Stimulated activated naive CD8-positive, alpha-beta T cell treated with anti-CD3 and anti-CD28 coated beads, Interleukin-15, Interleukin-2, amounts not matched to agents 100 ng/mL and 50 ng/mL, for 24 hours (primary cell): ENCODE data around the gene ROPN1L.
"Not testable (repeated sequence)": the region's sequence is repeated elsewhere in the genome, so short reads cannot be mapped to it uniquely, and the experiment has no call there.

ENCODE experiments used
- H3K27ac Mint-ChIP-seq: one replicate; pipeline ENCODE4 v1.8.0; 2021; ENCODE audit warnings: mild to moderate bottlenecking, mixed read lengths
- H3K27me3 Mint-ChIP-seq: one replicate; pipeline ENCODE4 v1.8.0; 2021; ENCODE audit warnings: mixed read lengths
- H3K36me3 Mint-ChIP-seq: one replicate; pipeline ENCODE4 v1.8.0; 2021; ENCODE audit warnings: low read depth, mixed read lengths
- H3K4me1 Mint-ChIP-seq: one replicate; pipeline ENCODE4 v1.8.0; 2021; ENCODE audit warnings: low read depth, mixed read lengths
- H3K4me3 Mint-ChIP-seq: one replicate; pipeline ENCODE4 v1.8.0; 2021; ENCODE audit warnings: mild to moderate bottlenecking, mixed read lengths
- H3K9me3 Mint-ChIP-seq: one replicate; pipeline ENCODE4 v1.8.0; 2021; ENCODE audit warnings: mixed read lengths

Gene ROPN1L

GRCh38 chr5:10441083-10441991 is at the start of gene ROPN1L:
Gene ROPN1L, plus strand, starts transcription at chr5:10441879. Its CDS starts 289 bp downstream, at chr5:10442168.
- Mint-ChIP-seq H3K4me1 (peaks cover 35% of the 10 kb centered on the region), H3K9me3 (no peaks in the 10 kb centered on the region), H3K27me3 (peaks cover 7% of the 10 kb centered on the region), H3K4me3 (peak within 1 kb of the TSS; percentile 82), H3K27ac (no peak within 1 kb of the TSS), H3K36me3 (peaks cover 9% of the 10 kb centered on the region)

GRCh38 chr5:10392567-10393328 is 48.9 kb upstream of the ROPN1L start:
- H3K27me3 Mint-ChIP-seq, H3K9me3 Mint-ChIP-seq, H3K4me1 Mint-ChIP-seq, H3K4me3 Mint-ChIP-seq, H3K27ac Mint-ChIP-seq: not testable (repeated sequence)
- H3K36me3 Mint-ChIP-seq: peaks cover 70% of the 10 kb centered on the region

GRCh38 chr5:10393491-10393890 is 48.2 kb upstream of the ROPN1L start:
- Mint-ChIP-seq H3K4me3 (no peak overlapping the region), H3K36me3 (peaks cover 68% of the 10 kb centered on the region), H3K27ac (no peak overlapping the region), H3K4me1 (no peaks in the 10 kb centered on the region), H3K9me3 (no peaks in the 10 kb centered on the region), H3K27me3 (no peaks in the 10 kb centered on the region)

- no peak overlapping the region for H3K27ac Mint-ChIP-seq
- peaks cover 4% of the 10 kb centered on the region for H3K4me1 Mint-ChIP-seq
- H3K9me3 Mint-ChIP-seq: no peaks in the 10 kb centered on the region
- no peak overlapping the region for H3K4me3 Mint-ChIP-seq
- no peaks in the 10 kb centered on the region for H3K27me3 Mint-ChIP-seq
- peaks cover 65% of the 10 kb centered on the region for H3K36me3 Mint-ChIP-seq
Observed at GRCh38 chr5:10396552-10396951, 45.1 kb upstream of the ROPN1L start.

GRCh38 chr5:10399839-10400238 is 41.8 kb upstream of the ROPN1L start:
- no peak overlapping the region for H3K27ac Mint-ChIP-seq
- no peaks in the 10 kb centered on the region for H3K27me3 Mint-ChIP-seq
- peaks cover 4% of the 10 kb centered on the region for H3K4me1 Mint-ChIP-seq
- no peaks in the 10 kb centered on the region for H3K9me3 Mint-ChIP-seq
- H3K4me3 Mint-ChIP-seq: no peak overlapping the region
- peaks cover 67% of the 10 kb centered on the region for H3K36me3 Mint-ChIP-seq

- H3K27ac Mint-ChIP-seq: no peak overlapping the region
- H3K4me3 Mint-ChIP-seq: no peak overlapping the region
- H3K36me3 Mint-ChIP-seq: peaks cover 65% of the 10 kb centered on the region
- peaks cover 4% of the 10 kb centered on the region for H3K4me1 Mint-ChIP-seq
- no peaks in the 10 kb centered on the region for H3K9me3 Mint-ChIP-seq
- no peaks in the 10 kb centered on the region for H3K27me3 Mint-ChIP-seq
Observed at GRCh38 chr5:10400411-10400810, 41.3 kb upstream of the ROPN1L start.

- Mint-ChIP-seq H3K4me1 (peaks cover 4% of the 10 kb centered on the region), H3K36me3 (peaks cover 63% of the 10 kb centered on the region), H3K9me3 (no peaks in the 10 kb centered on the region), H3K27ac (no peak overlapping the region), H3K27me3 (no peaks in the 10 kb centered on the region), H3K4me3 (no peak overlapping the region)
Observed at GRCh38 chr5:10400831-10401230, 40.8 kb upstream of the ROPN1L start.

- H3K4me1 Mint-ChIP-seq: peaks cover 4% of the 10 kb centered on the region
- no peaks in the 10 kb centered on the region for H3K27me3 Mint-ChIP-seq
- H3K36me3 Mint-ChIP-seq: peaks cover 63% of the 10 kb centered on the region
- no peaks in the 10 kb centered on the region for H3K9me3 Mint-ChIP-seq
- H3K4me3 Mint-ChIP-seq: no peak overlapping the region
- H3K27ac Mint-ChIP-seq: peak overlapping the region; percentile 54
Observed at GRCh38 chr5:10401498-10401897, 40.2 kb upstream of the ROPN1L start.

- H3K36me3 Mint-ChIP-seq: peaks cover 65% of the 10 kb centered on the region
- peaks cover 4% of the 10 kb centered on the region for H3K4me1 Mint-ChIP-seq
- no peak overlapping the region for H3K4me3 Mint-ChIP-seq
- no peak overlapping the region for H3K27ac Mint-ChIP-seq
- H3K9me3 Mint-ChIP-seq: no peaks in the 10 kb centered on the region
- H3K27me3 Mint-ChIP-seq: no peaks in the 10 kb centered on the region
Observed at GRCh38 chr5:10403829-10404228, 37.9 kb upstream of the ROPN1L start.

- Mint-ChIP-seq H3K36me3 (peaks cover 70% of the 10 kb centered on the region), H3K27me3 (no peaks in the 10 kb centered on the region), H3K4me3 (no peak overlapping the region), H3K9me3 (no peaks in the 10 kb centered on the region), H3K4me1 (peaks cover 9% of the 10 kb centered on the region), H3K27ac (no peak overlapping the region)
Observed at GRCh38 chr5:10406651-10407050, 35.0 kb upstream of the ROPN1L start.

- no peaks in the 10 kb centered on the region for H3K27me3 Mint-ChIP-seq
- H3K4me3 Mint-ChIP-seq: no peak overlapping the region
- peaks cover 74% of the 10 kb centered on the region for H3K36me3 Mint-ChIP-seq
- peak overlapping the region; percentile 22 for H3K27ac Mint-ChIP-seq
- H3K9me3 Mint-ChIP-seq: no peaks in the 10 kb centered on the region
- H3K4me1 Mint-ChIP-seq: peaks cover 11% of the 10 kb centered on the region
Observed at GRCh38 chr5:10409504-10409903, 32.2 kb upstream of the ROPN1L start.

- Mint-ChIP-seq H3K27ac (no peak overlapping the region), H3K36me3 (peaks cover 76% of the 10 kb centered on the region), H3K9me3 (no peaks in the 10 kb centered on the region), H3K4me1 (peaks cover 11% of the 10 kb centered on the region), H3K4me3 (no peak overlapping the region), H3K27me3 (no peaks in the 10 kb centered on the region)
Observed at GRCh38 chr5:10410662-10411061, 31.0 kb upstream of the ROPN1L start.

GRCh38 chr5:10411336-10411735 is 30.3 kb upstream of the ROPN1L start:
- no peak overlapping the region for H3K4me3 Mint-ChIP-seq
- H3K27ac Mint-ChIP-seq: no peak overlapping the region
- H3K36me3 Mint-ChIP-seq: peaks cover 77% of the 10 kb centered on the region
- H3K27me3 Mint-ChIP-seq: no peaks in the 10 kb centered on the region
- H3K4me1 Mint-ChIP-seq: peaks cover 11% of the 10 kb centered on the region
- H3K9me3 Mint-ChIP-seq: no peaks in the 10 kb centered on the region

- Mint-ChIP-seq H3K4me1 (peaks cover 31% of the 10 kb centered on the region), H3K4me3 (no peak overlapping the region), H3K27ac (no peak overlapping the region), H3K36me3 (peaks cover 91% of the 10 kb centered on the region), H3K27me3 (no peaks in the 10 kb centered on the region), H3K9me3 (no peaks in the 10 kb centered on the region)
Observed at GRCh38 chr5:10416868-10417267, 24.8 kb upstream of the ROPN1L start.

- no peak overlapping the region for H3K27ac Mint-ChIP-seq
- H3K36me3 Mint-ChIP-seq: peaks cover 88% of the 10 kb centered on the region
- H3K4me3 Mint-ChIP-seq: no peak overlapping the region
- H3K27me3 Mint-ChIP-seq: no peaks in the 10 kb centered on the region
- no peaks in the 10 kb centered on the region for H3K9me3 Mint-ChIP-seq
- H3K4me1 Mint-ChIP-seq: peaks cover 42% of the 10 kb centered on the region
Observed at GRCh38 chr5:10418654-10419345, 22.9 kb upstream of the ROPN1L start.
